ENCODE measurements around the gene HNRNPD.

DNA sequence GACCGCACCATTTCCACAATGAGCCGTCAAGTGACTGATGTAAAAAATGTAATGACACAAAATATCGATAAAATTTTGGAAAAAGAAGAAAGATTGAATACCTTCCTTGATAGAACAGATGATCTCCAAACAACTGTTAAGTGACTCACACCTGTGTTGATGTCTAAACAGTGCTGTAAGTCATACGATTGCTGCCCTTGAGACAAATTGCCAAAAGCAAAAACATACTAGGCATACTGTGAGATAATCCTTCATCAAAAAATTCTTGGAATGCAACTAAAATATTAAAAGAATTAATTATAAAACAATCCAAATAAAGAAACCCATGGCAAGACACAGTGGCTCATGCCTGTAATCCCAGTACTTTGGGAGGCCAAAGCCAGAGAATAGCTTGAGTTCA lies 53.4 kb downstream of the HNRNPD start:
- no peak for TF ChIP-seq POLR2A (IDR thresholded peaks at IDR 0.05)
- no peak for TF ChIP-seq CTCF (IDR thresholded peaks at IDR 0.05)
